B cell (primary cell): ENCODE data around the gene LIPT1. TPM values are rescaled to one million over a fixed set of nuclear protein-coding genes. Genes with fewer than 3 reads are reported as not detected.

Experiments
- ATAC-seq: fragments of 200-7000 bp; cut with Tn5 transposase; one replicate; pipeline ENCODE4 v1.10.0; 2021; ENCODE audit warnings: low read depth, mild to moderate bottlenecking, moderate number of reproducible peaks, moderate library complexity
- CTCF ChIA-PET: fragments of 350-600 bp; sonication (Branson Sonifier 250); formaldehyde crosslinking; loops from one replicate; lab custom pipeline; 2021; ENCODE audit warnings: antibody characterized with exemption, inconsistent platforms; lab: Charles Lee
- POLR2A ChIA-PET: fragments of 350-600 bp; sonication (Branson Sonifier 250); formaldehyde crosslinking; loops from one replicate; lab custom pipeline; 2021; ENCODE audit warnings: antibody characterized with exemption; lab: Charles Lee
- DNase-seq: peaks from one replicate; pipeline ENCODE4 v3.0.0; 2013
- H2AFZ ChIP-seq: 2 replicates; pipeline ENCODE4 v1.6.1; 2012; ENCODE audit warnings: mild to moderate bottlenecking, low read depth, low read length; ENCODE audit not compliant: insufficient read depth, poor library complexity, severe bottlenecking
- H3K27ac ChIP-seq, 2 donors: 1 replicate in 1 of 2; 2 replicates in 1 of 2; pipeline ENCODE4 v1.5.1; 2012 to 2013; ENCODE audit warnings: low read length in 2 of 2, mild to moderate bottlenecking in 2 of 2, moderate library complexity in 1 of 2
- H3K27me3 ChIP-seq, 4 experiments: fragments of 200-600 bp in 1 of 4; sonication (generic) in 1 of 4; replicated peaks in 1 of 4; 1 replicate in 2 of 4; 2 replicates in 2 of 4; pipeline versions ENCODE4 v1.6.1 to v1.7.0; 2013 to 2016; ENCODE audit warnings: low read length in 3 of 4, mild to moderate bottlenecking in 2 of 4, mixed read lengths in 1 of 4, moderate library complexity in 1 of 4; ENCODE audit not compliant: insufficient read depth in 4 of 4, control insufficient read depth in 3 of 4; ENCODE audit errors: control extremely low read depth in 1 of 4
- H3K36me3 ChIP-seq, 2 experiments: replicated peaks in 1 of 2; 1 replicate in 1 of 2; 2 replicates in 1 of 2; pipeline versions ENCODE4 v1.6.1 to v1.7.1; 2013; ENCODE audit warnings: low read length in 1 of 2; ENCODE audit not compliant: insufficient read depth in 2 of 2, control insufficient read depth in 1 of 2; ENCODE audit errors: control extremely low read depth in 1 of 2, extremely low read depth in 1 of 2
- H3K4me1 ChIP-seq, 2 donors: fragments of 200-600 bp in 1 of 2; sonication (generic) in 1 of 2; 1 replicate in 1 of 2; 2 replicates in 1 of 2; pipeline versions ENCODE4 v1.5.1 to v1.6.1; 2013 to 2017; ENCODE audit warnings: low read length in 2 of 2; ENCODE audit not compliant: control insufficient read depth in 2 of 2, insufficient read depth in 2 of 2
- H3K4me2 ChIP-seq: replicated peaks from 2 replicates; pipeline ENCODE3; 2012; ENCODE audit warnings: mild to moderate bottlenecking, low read depth, low read length; ENCODE audit not compliant: poor library complexity, severe bottlenecking
- H3K4me3 ChIP-seq, 5 experiments: fragments of 200-600 bp in 1 of 5; sonication (generic) in 1 of 5; 1 replicate in 3 of 5; 2 replicates in 2 of 5; pipeline versions ENCODE4 v1.5.1 to v1.7.0; 2011 to 2016; ENCODE audit warnings: low read length in 4 of 5, mild to moderate bottlenecking in 4 of 5, low read depth in 2 of 5, control low read depth in 1 of 5, moderate library complexity in 1 of 5; ENCODE audit not compliant: insufficient read depth in 1 of 5; ENCODE audit errors: control extremely low read depth in 1 of 5, extremely low read depth in 1 of 5
- H3K79me2 ChIP-seq: fragments of 200-600 bp; sonication (generic); one replicate; pipeline ENCODE4 v1.6.0; 2016; ENCODE audit warnings: low read length; ENCODE audit not compliant: control insufficient read depth, insufficient read depth
- H3K9ac ChIP-seq: fragments of 200-600 bp; sonication (generic); 2 replicates; pipeline ENCODE4 v1.6.1; 2017; ENCODE audit warnings: mild to moderate bottlenecking, low read length, moderate library complexity
- H3K9me3 ChIP-seq, 3 donors: one replicate each; pipeline versions ENCODE4 v1.6.1 to v1.7.1; 2013; ENCODE audit warnings: low read length in 2 of 3; ENCODE audit not compliant: control insufficient read depth in 2 of 3, insufficient read depth in 1 of 3; ENCODE audit errors: control extremely low read depth in 1 of 3
- H4K20me1 ChIP-seq: 2 replicates; pipeline ENCODE4 v1.6.0; 2012; ENCODE audit warnings: mild to moderate bottlenecking, low read length; ENCODE audit not compliant: insufficient read depth, control insufficient read depth, poor library complexity, severe bottlenecking
- H3K27ac Mint-ChIP-seq: one replicate; pipeline ENCODE4 v1.8.0; 2021; ENCODE audit warnings: mixed read lengths
- H3K27me3 Mint-ChIP-seq: one replicate; pipeline ENCODE4 v1.8.0; 2021; ENCODE audit warnings: mixed read lengths
- H3K4me1 Mint-ChIP-seq: one replicate; pipeline ENCODE4 v1.8.0; 2021; ENCODE audit warnings: mixed read lengths
- H3K4me3 Mint-ChIP-seq: one replicate; pipeline ENCODE4 v1.8.0; 2021; ENCODE audit warnings: mixed read lengths
- H3K9me3 Mint-ChIP-seq: one replicate; pipeline ENCODE4 v1.8.0; 2022; ENCODE audit warnings: mixed read lengths; ENCODE audit not compliant: insufficient read depth
- CTCF ChIP-seq: fragments of 200-600 bp; IDR thresholded peaks from one replicate; pipeline ENCODE4 v1.8.0; 2022; ENCODE audit warnings: antibody characterized with exemption, mild to moderate bottlenecking
- EZH2 ChIP-seq: IDR thresholded peaks from 2 replicates; pipeline ENCODE4 v1.6.1; 2012; ENCODE audit warnings: borderline replicate concordance, low read depth, mild to moderate bottlenecking, moderate library complexity, low read length; ENCODE audit not compliant: insufficient read depth, poor library complexity, severe bottlenecking
- WGBS: methylation state at CpG from one replicate; pipeline ENCODE4 v1.1.5; 2013; ENCODE audit warnings: missing lambda C conversion rate; ENCODE audit not compliant: insufficient coverage; 5-methylcytosine and 5-hydroxymethylcytosine counted together
- intact Hi-C: fragments of 100-400 bp; cut with micrococcal nuclease; formaldehyde crosslinking; loops from one replicate; pipeline ENCODE4 v1.10.0; 2022
- polyA plus RNA-seq: library from polyadenylated mRNA; depleted of rRNA; stranded (reverse); fragments of >200 nt; gene quantifications from 2 replicates; pipeline ENCODE4 v1.2.3, GENCODE V29; 2012
- total RNA-seq, 2 donors: library from RNA; stranded (reverse); fragments of 120-200 nt in 1 of 2; gene quantifications; 1 replicate in 1 of 2; 2 replicates in 1 of 2; pipeline versions ENCODE4 v1.2.3 to v1.2.4, GENCODE V29; 2013 to 2022

LIPT1 gene
- total and polyA plus RNA-seq, 2 donors (not counting 1 experiment from before 2014, with no cell fraction given): 12.2 to 24.3 TPM

DNA sequence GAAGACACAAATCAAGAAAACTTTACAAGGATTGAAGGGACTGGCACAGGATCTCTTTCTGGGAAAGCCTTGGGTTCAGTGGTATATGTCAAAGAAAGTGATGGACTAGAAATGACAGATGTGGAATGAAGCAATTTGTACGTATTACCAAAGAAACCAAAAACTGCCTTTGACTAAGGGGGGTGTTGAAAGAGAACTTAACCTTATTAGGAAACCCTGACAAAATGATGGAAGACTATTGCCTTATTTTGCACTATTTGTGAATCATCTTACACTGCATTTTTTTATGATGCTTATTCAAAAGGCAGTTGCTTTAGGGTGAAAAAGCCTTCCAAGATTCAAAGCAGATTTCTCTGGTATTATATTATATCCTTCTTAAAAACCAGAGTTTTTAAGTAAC lies 4.1 kb upstream of the LIPT1 start:
- Histone ChIP-seq H4K20me1 (no peaks in the 10 kb centered on the region), H3K27ac (no peak overlapping the region), H3K9ac (no peak overlapping the region), H3K4me3 (no peak overlapping the region), H3K27me3 (no peaks in the 10 kb centered on the region), H3K9me3 (no peaks in the 10 kb centered on the region), H3K79me2 (peaks cover 5% of the 10 kb centered on the region), H3K4me2 (no peak overlapping the region), H2AFZ (no peak overlapping the region), H3K4me1 (peaks cover 8 to 13% of the 10 kb centered on the region in 2 donors), H3K36me3 (no peaks in the 10 kb centered on the region)
- CTCF ChIA-PET: no interaction called here
- DNase-seq: no peak
- POLR2A ChIA-PET: no interaction called here
- ATAC-seq: no peak
- Mint-ChIP-seq H3K27me3 (no peaks in the 10 kb centered on the region), H3K9me3 (no peaks in the 10 kb centered on the region), H3K4me1 (peaks cover 16% of the 10 kb centered on the region), H3K4me3 (no peak overlapping the region), H3K27ac (no peak overlapping the region)
- TF ChIP-seq CTCF (no peak), EZH2 (no peak)
- no CpG with 5 or more reads among the region's 1 CpG for WGBS
- intact Hi-C loops: loop anchor here (10.0 kb wide), 1 partner anchor 1094 kb away; no protein-coding TSS in a partner anchor

GRCh38 chr2:99152199-99152895 lies 2.4 kb upstream of the LIPT1 start:
- Histone ChIP-seq H3K27ac (no peak overlapping the region), H3K79me2 (peaks cover 15% of the 10 kb centered on the region), H3K9ac (no peak overlapping the region), H3K36me3 (peaks cover 0 to 1% of the 10 kb centered on the region in 2 experiments), H4K20me1 (no peaks in the 10 kb centered on the region), H3K9me3 (no peaks in the 10 kb centered on the region), H2AFZ (no peak overlapping the region), H3K4me1 (peaks cover 25 to 29% of the 10 kb centered on the region in 2 donors), H3K4me3 (no peak overlapping the region), H3K4me2 (no peak overlapping the region), H3K27me3 (no peaks in the 10 kb centered on the region)
- no peak for ATAC-seq
- no peak overlapping the region for H3K27ac Mint-ChIP-seq
- no peak for TF ChIP-seq CTCF
- no peak for TF ChIP-seq EZH2
- H3K9me3 Mint-ChIP-seq: no peaks in the 10 kb centered on the region
- WGBS: 96% methylated on average over 4 of the region's 7 CpGs
- H3K4me1 Mint-ChIP-seq: peaks cover 31% of the 10 kb centered on the region
- ChIA-PET CTCF (no interaction called here), POLR2A (no interaction called here)
- DNase-seq: no peak
- H3K27me3 Mint-ChIP-seq: no peaks in the 10 kb centered on the region
- no peak overlapping the region for H3K4me3 Mint-ChIP-seq
- intact Hi-C loops: loop anchor here (10.0 kb wide), 1 partner anchor 1092 kb away; no protein-coding TSS in a partner anchor
